ENCODE data around the gene DNAH17.

The DNAH17 gene, protein sequence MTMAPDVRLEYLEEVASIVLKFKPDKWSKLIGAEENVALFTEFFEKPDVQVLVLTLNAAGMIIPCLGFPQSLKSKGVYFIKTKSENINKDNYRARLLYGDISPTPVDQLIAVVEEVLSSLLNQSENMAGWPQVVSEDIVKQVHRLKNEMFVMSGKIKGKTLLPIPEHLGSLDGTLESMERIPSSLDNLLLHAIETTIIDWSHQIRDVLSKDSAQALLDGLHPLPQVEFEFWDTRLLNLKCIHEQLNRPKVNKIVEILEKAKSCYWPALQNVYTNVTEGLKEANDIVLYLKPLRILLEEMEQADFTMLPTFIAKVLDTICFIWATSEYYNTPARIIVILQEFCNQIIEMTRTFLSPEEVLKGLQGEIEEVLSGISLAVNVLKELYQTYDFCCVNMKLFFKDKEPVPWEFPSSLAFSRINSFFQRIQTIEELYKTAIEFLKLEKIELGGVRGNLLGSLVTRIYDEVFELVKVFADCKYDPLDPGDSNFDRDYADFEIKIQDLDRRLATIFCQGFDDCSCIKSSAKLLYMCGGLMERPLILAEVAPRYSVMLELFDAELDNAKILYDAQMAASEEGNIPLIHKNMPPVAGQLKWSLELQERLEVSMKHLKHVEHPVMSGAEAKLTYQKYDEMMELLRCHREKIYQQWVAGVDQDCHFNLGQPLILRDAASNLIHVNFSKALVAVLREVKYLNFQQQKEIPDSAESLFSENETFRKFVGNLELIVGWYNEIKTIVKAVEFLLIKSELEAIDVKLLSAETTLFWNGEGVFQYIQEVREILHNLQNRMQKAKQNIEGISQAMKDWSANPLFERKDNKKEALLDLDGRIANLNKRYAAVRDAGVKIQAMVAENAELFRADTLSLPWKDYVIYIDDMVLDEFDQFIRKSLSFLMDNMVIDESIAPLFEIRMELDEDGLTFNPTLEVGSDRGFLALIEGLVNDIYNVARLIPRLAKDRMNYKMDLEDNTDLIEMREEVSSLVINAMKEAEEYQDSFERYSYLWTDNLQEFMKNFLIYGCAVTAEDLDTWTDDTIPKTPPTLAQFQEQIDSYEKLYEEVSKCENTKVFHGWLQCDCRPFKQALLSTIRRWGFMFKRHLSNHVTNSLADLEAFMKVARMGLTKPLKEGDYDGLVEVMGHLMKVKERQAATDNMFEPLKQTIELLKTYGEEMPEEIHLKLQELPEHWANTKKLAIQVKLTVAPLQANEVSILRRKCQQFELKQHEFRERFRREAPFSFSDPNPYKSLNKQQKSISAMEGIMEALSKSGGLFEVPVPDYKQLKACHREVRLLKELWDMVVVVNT (N-terminal part only)

GRCh38 chr17:78577296-78577695, at the start of gene DNAH17:
Gene DNAH17 (minus strand): TSS chr17:78577396. CDS start chr17:78575057, 2,339 bp downstream.
- DNase-seq: no peak

DNA sequence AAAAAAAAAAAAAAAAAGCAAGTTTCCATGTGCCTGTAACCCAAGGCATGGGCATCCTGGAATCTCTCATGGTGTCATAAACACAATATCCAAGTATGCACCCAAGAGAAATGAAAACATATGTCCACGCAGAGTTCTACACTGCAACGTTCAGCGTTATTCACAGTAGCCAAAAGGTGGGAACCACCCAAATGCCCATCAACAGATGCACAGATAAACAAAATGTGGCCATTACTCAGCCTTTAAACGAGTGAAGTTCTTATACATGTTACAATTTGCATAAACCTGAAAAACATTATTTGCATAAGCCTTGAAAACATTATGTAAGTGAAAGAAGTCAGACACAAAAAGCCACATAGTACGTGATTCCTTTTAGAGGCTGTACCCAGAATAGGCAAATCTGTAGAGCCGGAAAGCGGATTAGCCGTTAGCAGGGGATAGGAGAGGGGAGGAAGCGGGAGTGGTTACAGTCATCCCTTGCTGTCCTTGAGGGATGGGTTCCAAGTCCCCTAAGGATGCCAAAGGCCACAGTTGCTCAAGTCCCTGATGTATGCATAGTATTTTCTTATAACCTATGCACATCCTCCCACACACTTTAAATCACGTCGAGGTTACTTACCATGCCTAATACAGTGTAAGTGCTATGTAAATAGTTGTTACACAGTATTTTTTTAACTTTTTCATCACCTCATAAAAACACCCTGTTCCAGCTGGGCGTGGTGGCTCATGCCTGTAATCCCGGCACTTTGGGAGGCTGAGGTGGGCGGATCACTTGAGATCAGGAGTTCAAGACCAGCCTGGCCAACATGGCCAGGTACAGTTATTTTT, 47.3 kb upstream of the DNAH17 start:
- DNase-seq: no peak

DNA sequence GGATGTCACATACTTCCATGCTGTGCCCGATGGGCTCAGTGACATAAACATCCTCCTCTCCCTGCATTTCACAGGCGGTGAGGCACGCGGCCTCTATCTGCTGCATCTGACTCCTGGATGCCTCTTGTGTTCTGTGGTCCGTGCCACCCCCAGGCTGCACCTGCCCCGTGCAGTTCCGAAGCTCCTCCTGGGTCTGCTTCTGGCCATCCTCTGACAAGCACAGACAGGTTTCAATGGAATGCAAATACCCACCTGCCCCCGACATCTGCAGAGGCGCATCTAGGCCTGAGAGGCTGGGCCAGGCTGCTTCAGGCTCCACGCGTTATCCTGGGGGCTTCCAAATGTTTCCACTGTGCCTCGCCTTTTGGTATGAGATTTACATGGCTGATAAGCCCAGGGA, 46.3 kb upstream of the DNAH17 start:
- DNase-seq: no peak

DNA sequence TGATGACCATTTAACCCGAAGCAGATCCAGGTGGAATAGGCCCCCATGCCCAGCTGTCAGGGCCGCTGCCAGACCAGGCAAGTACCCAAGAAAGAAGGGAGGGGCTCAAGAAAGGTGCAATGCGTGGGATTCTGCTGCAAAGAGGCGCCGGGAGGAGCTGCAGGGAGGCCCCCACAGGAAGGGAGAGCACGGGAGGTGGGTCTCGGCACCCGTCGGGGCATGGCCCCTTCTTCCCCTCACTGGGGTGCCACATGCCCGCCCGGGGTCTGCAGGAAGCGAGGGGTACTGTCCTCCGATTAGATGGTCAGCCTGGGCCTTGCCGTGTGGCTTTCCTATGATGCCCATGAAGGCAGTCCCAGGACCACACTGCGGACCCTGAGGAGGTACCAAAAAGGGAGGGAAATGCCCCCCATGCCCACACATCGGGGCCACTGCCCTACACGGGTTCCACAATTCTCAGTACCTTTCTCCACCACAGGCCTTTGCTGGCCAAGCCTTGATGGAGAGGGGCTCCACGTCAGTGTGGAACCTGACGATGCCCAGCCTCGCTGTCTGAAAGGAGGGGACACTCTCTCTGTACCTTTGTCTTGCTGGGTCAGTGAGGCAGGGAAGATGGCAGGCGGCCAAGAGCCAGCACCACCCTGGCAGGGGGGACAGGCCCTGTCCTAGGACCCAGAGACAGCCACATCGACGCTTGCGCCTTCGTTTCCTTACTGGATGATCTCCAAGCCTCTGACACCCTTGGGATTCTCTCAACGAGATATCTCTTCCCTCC, 45.5 kb upstream of the DNAH17 start:
- DNase-seq: no peak

GRCh38 chr17:78621720-78622490, 44.7 kb upstream of the DNAH17 start:
- no peak for DNase-seq

DNA sequence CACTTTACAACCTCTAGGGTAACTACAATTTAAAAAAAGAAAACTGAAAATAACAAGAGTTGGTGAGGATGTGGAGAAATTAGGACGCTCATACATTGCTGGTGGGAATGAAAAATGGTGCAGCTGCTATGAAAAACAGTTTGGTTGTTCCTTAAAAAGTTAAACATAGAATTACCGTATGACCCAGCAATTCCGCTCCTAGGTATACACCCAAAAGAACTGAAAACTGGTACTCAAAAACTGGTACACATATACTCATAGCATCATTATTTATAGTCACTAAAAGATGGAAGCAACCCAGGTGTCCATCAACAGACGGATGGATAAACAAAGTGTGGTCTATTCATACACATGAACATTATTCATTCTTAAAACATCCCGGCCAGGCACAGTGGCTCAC, 42.9 kb upstream of the DNAH17 start:
- no peak for DNase-seq

- DNase-seq: no peak
These were observed 42.1 kb upstream of the DNAH17 start for GRCh38 chr17:78619334-78619733.

DNA sequence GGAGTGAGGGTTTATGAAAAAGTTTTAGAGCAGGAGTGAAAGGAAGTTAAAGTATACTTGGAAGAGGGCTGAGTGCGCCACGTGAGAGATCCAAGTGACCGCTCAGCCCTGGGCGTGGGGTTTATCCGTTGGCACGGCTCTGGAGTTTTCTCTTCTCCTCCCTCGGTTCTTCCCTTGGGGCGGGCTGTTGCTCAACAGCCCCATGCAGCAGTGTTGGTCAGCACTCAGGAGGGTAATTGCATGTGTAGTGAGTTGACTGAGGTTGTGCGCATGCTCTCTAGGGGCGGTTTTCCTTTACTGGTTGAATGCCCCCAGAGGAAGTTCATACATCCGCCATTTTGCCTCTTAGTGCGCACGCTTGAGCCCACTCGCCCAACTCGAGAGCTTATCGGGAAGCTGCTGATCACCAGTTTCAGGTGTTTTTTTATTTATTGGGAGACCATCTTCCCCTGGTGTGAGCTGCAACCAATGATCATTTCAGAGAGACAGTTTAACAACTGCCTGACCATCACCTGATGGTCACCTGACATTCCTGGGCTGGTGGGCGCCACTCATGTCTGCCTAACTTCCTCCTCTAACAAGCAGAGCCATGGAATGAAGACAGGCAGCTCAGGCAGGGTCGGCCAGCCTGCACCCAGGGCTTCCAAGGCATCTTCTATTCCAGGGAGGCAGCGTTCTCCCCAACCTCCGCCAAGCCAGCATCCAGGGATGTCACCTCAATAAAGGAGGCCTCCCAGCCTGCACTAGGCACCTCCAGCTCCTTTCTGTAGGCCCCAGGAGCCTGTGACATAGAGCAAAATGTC, 41.3 kb upstream of the DNAH17 start:
- no peak for DNase-seq

DNA sequence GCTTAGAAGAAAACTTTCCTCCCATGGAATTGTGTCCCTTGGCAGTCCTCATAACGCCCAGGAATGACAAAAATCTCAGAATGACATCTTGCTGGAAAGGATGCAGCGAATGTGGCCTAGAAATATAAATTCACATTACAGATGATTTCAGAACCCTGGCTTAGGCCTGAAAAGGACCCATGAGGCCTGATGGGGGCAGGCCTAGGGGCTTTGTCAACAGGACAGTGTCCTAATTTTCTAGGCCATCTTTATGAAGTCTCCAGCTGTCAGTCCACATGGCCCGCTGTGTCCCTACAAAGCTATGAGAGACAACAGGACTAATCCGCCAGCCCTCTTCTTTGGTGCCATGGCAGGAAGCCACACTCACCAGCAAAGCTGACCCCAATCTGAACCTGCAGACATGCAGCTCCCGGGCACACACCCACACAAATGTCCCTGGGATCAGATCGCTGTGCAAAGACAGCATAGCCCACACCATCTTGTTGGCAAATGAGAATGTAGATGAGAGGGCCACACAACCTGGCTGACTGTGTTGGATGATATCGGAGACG, 40.4 kb upstream of the DNAH17 start:
- no peak for DNase-seq

- DNase-seq: no peak
These were observed 39.8 kb upstream of the DNAH17 start for GRCh38 chr17:78616946-78617345.

DNA sequence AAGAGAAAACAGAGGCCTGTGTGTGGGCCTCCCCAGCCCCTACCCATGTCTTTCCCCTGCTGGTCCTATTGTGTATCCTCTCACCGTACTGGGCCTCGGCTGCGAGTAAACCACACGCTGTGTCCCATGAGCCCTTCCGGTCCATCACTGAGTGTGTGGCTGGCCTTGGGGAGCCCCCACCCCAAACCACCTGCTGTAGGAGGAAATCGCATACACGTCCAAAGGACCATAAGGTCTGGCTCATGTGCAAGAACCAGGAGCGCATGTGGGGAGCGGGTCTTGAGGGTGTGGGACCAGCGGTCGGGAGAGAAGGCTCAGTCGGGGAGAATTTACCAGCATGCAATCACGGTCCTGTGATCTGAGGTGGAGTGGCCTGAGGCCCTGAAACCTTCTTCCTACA, 38.4 kb upstream of the DNAH17 start:
- no peak for DNase-seq

DNA sequence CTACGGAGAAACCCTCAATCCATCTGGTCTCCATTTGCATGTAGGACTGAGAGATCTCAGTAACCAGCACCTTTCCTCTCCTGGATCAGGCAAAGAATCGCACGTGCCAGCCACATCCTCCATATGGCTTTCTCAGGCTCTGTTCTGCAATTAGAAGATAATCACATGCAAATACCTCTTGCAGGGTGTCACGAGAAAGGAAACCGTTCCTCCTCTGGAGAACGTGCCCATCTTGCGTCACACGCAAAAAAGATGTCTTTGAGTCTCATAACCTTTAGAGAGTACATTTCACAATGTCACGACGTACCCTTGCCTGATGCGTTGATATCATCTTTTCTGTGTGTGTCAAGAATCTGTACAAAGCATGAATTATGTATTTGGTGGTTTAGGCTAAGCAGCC, 36.2 kb upstream of the DNAH17 start:
- DNase-seq: no peak

GRCh38 chr17:78611607-78612006, 34.4 kb upstream of the DNAH17 start:
- DNase-seq: no peak

- DNase-seq: no peak
These were observed 33.8 kb upstream of the DNAH17 start for GRCh38 chr17:78610951-78611511.

DNA sequence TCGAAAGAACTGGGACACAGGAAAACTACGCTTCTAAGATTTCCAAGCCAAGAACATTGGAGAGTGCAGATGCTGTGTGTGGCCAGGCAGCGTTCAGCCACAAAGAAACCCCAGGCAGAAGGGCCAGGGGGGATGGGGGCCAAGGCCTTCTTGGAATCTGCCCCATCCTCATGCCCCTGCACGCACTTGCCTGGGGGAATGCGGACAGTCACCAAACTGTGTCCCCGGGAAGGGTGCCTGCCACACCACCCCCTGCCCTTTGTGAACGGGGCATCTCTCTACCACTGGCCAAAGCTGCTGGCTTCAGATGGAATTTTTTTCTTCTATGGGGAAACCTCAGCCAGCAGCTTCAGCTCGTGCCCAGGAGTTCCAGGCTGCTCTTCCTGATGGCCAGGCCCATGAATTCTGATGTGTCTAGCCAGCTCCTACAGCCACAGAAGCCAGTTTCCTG, 32.0 kb upstream of the DNAH17 start:
- DNase-seq: no peak

- no peak for DNase-seq
These were observed 31.6 kb upstream of the DNAH17 start for GRCh38 chr17:78608804-78609186.

DNA sequence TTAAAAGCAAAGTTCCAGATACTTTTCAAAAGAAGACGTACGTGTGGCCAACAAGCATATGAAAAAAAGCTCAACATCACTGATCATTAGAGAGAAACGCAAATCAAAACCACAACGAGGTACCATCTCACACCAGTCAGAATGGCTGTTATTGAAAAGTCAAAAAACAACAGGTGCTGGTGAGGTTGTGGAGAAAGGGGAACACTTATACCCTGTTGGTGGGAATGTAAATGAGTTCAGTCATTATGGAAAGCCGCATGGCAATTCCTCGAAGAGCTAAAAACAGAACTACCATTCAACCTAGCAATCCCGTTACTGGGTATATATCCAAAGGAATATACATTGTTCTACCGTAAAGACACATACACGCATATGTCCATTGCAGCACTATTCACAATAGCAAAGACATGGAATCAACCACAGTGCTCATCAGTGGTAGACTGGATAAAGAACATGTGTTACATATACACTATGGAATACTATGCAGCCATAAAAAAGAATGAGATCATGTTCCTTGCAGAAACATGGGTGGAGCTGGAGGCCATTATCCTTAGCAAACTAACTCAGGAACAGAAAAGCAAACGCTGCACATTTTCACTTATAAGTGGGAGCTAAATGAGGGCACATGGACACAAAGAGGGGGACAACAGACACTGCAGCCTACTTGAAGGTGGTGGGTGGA, 31.1 kb upstream of the DNAH17 start:
- DNase-seq: no peak

- DNase-seq: no peak
These were observed 29.8 kb upstream of the DNAH17 start for GRCh38 chr17:78607038-78607437.

Data from KG1 (cell line).